ENCODE data around the gene BST2.

DNA sequence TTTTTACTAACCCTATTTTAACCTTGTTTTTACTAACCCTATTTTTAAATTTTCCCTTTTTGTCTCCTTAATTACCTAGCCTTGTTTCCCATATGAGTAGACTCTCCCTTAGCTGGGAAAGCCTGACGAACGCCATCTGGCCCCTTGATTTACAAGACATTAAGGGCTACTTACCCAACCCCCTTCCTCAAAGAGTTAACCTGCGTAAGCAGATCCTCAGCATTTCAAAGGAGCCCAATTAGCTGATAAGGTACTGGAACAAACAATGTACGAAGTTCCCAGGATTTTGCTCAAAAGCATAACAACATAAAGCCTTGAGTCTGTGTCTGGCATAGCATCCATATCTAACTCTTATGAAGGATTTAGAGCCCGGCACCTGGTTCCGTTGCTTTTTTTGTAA, 9.7 kb upstream of the BST2 start:
- TF ChIP-seq, protein P1, sequence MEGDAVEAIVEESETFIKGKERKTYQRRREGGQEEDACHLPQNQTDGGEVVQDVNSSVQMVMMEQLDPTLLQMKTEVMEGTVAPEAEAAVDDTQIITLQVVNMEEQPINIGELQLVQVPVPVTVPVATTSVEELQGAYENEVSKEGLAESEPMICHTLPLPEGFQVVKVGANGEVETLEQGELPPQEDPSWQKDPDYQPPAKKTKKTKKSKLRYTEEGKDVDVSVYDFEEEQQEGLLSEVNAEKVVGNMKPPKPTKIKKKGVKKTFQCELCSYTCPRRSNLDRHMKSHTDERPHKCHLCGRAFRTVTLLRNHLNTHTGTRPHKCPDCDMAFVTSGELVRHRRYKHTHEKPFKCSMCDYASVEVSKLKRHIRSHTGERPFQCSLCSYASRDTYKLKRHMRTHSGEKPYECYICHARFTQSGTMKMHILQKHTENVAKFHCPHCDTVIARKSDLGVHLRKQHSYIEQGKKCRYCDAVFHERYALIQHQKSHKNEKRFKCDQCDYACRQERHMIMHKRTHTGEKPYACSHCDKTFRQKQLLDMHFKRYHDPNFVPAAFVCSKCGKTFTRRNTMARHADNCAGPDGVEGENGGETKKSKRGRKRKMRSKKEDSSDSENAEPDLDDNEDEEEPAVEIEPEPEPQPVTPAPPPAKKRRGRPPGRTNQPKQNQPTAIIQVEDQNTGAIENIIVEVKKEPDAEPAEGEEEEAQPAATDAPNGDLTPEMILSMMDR (tag by site-specific recombination; IDR thresholded peaks at IDR 0.05) = no peak
- TF ChIP-seq ZNF501 (tag by site-specific recombination; IDR thresholded peaks at IDR 0.05) (no peak), ZNF23 (tag by site-specific recombination; IDR thresholded peaks at IDR 0.05; ENCODE audit: borderline replicate concordance) (no peak), ZNF350 (tag by site-specific recombination; IDR thresholded peaks at IDR 0.05) (no peak), ZNF792 (tag by site-specific recombination; IDR thresholded peaks at IDR 0.05) (no peak), ZNF146 (tag by site-specific recombination; IDR thresholded peaks at IDR 0.05) (no peak), ZSCAN4 (tag by site-specific recombination; IDR thresholded peaks at IDR 0.05) (no peak), ZNF768 (tag by site-specific recombination; IDR thresholded peaks at IDR 0.05) (no peak)
- TF ChIP-seq, protein P2, sequence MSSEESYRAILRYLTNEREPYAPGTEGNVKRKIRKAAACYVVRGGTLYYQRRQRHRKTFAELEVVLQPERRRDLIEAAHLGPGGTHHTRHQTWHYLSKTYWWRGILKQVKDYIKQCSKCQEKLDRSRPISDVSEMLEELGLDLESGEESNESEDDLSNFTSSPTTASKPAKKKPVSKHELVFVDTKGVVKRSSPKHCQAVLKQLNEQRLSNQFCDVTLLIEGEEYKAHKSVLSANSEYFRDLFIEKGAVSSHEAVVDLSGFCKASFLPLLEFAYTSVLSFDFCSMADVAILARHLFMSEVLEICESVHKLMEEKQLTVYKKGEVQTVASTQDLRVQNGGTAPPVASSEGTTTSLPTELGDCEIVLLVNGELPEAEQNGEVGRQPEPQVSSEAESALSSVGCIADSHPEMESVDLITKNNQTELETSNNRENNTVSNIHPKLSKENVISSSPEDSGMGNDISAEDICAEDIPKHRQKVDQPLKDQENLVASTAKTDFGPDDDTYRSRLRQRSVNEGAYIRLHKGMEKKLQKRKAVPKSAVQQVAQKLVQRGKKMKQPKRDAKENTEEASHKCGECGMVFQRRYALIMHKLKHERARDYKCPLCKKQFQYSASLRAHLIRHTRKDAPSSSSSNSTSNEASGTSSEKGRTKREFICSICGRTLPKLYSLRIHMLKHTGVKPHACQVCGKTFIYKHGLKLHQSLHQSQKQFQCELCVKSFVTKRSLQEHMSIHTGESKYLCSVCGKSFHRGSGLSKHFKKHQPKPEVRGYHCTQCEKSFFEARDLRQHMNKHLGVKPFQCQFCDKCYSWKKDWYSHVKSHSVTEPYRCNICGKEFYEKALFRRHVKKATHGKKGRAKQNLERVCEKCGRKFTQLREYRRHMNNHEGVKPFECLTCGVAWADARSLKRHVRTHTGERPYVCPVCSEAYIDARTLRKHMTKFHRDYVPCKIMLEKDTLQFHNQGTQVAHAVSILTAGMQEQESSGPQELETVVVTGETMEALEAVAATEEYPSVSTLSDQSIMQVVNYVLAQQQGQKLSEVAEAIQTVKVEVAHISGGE (tag by site-specific recombination; conservative IDR thresholded peaks at IDR 0.05; ENCODE audit: low read depth) = no peak

Measured in HEK293 (cell line).